ENCODE results near the gene KIAA0319L. TPM values are rescaled to one million over a fixed set of nuclear protein-coding genes. Genes with fewer than 3 reads are reported as not detected.

Gene KIAA0319L
- polyA plus RNA-seq, 1 donor from 2014 or later = 38.1 TPM

DNA sequence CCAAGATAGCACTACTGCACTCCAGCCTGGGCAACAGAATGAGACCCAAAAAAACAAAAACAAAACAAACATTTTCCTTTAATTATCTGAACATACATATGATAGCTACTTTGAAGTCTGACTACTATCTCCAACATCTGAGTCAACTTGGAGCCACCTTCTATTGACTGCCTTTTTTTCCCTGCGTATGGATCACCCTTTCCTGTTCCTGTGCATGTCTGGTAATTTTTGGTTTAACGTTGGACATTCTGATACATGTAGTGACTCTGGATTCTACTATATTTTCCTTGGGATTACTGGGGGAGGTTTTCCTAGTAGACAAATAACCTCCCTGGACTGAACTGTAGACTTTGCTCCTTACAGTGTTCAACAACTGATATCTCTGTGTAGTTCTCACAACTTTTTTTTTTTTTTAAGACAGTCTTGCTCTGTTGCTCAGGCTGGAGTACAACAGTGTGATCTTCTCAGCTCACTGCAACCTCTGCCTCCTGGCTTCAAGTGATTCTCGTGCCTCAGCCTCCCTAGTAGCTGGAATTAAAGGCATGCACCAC is 70.3 kb downstream of the KIAA0319L start:
- Histone ChIP-seq H4K20me1 (ENCODE audit: insufficient read depth) (no peaks in the 10 kb centered on the region), H3K79me2 (replicated peaks; ENCODE audit: insufficient read depth, low read length) (no peaks in the 10 kb centered on the region), H3K9me3 (ENCODE audit: low read length) (no peaks in the 10 kb centered on the region), H3K4me3 (ENCODE audit: low read length) (no peak overlapping the region), H3K4me2 (ENCODE audit: low read length) (no peak overlapping the region), H3K36me3 (ENCODE audit: insufficient read depth, low read length) (no peaks in the 10 kb centered on the region), H3K9me2 (ENCODE audit: insufficient read depth, low read length) (no peaks in the 10 kb centered on the region), H2AFZ (ENCODE audit: low read depth, low read length) (no peak overlapping the region), H3F3A (ENCODE audit: insufficient read depth, low read length, poor library complexity, severe bottlenecking) (no peaks in the 10 kb centered on the region), H3K27me3 (ENCODE audit: insufficient read depth, low read depth, low read length) (no peaks in the 10 kb centered on the region), H3K27ac (ENCODE audit: low read length) (no peak overlapping the region), H3K9ac (ENCODE audit: low read length) (no peak overlapping the region)
- TF ChIP-seq POLR2AphosphoS5 (IDR thresholded peaks at IDR 0.05) = no peak
- no peak for TF ChIP-seq RAD21 (conservative IDR thresholded peaks at IDR 0.05)
- no peak for TF ChIP-seq EP300 (conservative IDR thresholded peaks at IDR 0.05; ENCODE audit: poor library complexity, severe bottlenecking)
- TF ChIP-seq, protein P1, sequence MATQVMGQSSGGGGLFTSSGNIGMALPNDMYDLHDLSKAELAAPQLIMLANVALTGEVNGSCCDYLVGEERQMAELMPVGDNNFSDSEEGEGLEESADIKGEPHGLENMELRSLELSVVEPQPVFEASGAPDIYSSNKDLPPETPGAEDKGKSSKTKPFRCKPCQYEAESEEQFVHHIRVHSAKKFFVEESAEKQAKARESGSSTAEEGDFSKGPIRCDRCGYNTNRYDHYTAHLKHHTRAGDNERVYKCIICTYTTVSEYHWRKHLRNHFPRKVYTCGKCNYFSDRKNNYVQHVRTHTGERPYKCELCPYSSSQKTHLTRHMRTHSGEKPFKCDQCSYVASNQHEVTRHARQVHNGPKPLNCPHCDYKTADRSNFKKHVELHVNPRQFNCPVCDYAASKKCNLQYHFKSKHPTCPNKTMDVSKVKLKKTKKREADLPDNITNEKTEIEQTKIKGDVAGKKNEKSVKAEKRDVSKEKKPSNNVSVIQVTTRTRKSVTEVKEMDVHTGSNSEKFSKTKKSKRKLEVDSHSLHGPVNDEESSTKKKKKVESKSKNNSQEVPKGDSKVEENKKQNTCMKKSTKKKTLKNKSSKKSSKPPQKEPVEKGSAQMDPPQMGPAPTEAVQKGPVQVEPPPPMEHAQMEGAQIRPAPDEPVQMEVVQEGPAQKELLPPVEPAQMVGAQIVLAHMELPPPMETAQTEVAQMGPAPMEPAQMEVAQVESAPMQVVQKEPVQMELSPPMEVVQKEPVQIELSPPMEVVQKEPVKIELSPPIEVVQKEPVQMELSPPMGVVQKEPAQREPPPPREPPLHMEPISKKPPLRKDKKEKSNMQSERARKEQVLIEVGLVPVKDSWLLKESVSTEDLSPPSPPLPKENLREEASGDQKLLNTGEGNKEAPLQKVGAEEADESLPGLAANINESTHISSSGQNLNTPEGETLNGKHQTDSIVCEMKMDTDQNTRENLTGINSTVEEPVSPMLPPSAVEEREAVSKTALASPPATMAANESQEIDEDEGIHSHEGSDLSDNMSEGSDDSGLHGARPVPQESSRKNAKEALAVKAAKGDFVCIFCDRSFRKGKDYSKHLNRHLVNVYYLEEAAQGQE (IDR thresholded peaks at IDR 0.05; ENCODE audit: borderline replicate concordance) = no peak
- TF ChIP-seq EZH2 (IDR thresholded peaks at IDR 0.05; ENCODE audit: borderline replicate concordance, insufficient read depth, low read length, poor library complexity, severe bottlenecking) = no peak
- TF ChIP-seq TAF1 (IDR thresholded peaks at IDR 0.05; ENCODE audit: low read depth) = no peak
- no peak for TF ChIP-seq SMC3 (conservative IDR thresholded peaks at IDR 0.05; ENCODE audit: poor library complexity)
- TF ChIP-seq MXI1 (conservative IDR thresholded peaks at IDR 0.05; ENCODE audit: poor library complexity, severe bottlenecking) = no peak
- TF ChIP-seq, protein P2, sequence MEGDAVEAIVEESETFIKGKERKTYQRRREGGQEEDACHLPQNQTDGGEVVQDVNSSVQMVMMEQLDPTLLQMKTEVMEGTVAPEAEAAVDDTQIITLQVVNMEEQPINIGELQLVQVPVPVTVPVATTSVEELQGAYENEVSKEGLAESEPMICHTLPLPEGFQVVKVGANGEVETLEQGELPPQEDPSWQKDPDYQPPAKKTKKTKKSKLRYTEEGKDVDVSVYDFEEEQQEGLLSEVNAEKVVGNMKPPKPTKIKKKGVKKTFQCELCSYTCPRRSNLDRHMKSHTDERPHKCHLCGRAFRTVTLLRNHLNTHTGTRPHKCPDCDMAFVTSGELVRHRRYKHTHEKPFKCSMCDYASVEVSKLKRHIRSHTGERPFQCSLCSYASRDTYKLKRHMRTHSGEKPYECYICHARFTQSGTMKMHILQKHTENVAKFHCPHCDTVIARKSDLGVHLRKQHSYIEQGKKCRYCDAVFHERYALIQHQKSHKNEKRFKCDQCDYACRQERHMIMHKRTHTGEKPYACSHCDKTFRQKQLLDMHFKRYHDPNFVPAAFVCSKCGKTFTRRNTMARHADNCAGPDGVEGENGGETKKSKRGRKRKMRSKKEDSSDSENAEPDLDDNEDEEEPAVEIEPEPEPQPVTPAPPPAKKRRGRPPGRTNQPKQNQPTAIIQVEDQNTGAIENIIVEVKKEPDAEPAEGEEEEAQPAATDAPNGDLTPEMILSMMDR (IDR thresholded peaks at IDR 0.05; ENCODE audit: poor library complexity, severe bottlenecking) = no peak

DNA sequence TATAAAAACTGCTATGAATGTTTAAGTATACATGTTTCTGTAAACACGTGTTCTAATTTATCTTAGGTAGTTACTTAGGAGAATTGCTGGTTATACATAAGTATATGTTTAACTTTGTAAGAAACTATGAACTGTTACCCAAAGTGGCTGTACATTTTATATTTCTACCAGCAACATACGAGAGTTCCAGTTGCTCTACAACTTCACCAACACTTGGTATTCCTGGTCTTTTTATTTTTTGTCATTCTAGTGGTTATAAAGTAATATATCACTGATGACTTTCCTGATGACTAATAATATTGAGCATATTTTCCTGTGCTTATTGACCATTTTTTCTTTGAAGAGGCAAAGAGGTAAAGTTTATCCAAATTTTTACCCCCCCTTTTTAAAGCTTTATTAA is 76.0 kb downstream of the KIAA0319L start:
- Histone ChIP-seq H3K4me3 (ENCODE audit: low read length) (no peak overlapping the region), H4K20me1 (ENCODE audit: insufficient read depth) (no peaks in the 10 kb centered on the region), H3K9ac (ENCODE audit: low read length) (no peak overlapping the region), H3K9me2 (ENCODE audit: insufficient read depth, low read length) (no peaks in the 10 kb centered on the region), H3K4me2 (ENCODE audit: low read length) (no peak overlapping the region), H3K27me3 (ENCODE audit: insufficient read depth, low read depth, low read length) (no peaks in the 10 kb centered on the region), H3K27ac (ENCODE audit: low read length) (no peak overlapping the region), H3K79me2 (replicated peaks; ENCODE audit: insufficient read depth, low read length) (no peaks in the 10 kb centered on the region), H2AFZ (ENCODE audit: low read depth, low read length) (no peak overlapping the region), H3K9me3 (ENCODE audit: low read length) (no peaks in the 10 kb centered on the region), H3F3A (ENCODE audit: insufficient read depth, low read length, poor library complexity, severe bottlenecking) (no peaks in the 10 kb centered on the region), H3K36me3 (ENCODE audit: insufficient read depth, low read length) (no peaks in the 10 kb centered on the region)
- TF ChIP-seq, protein P2 (IDR thresholded peaks at IDR 0.05; ENCODE audit: poor library complexity, severe bottlenecking) = no peak
- TF ChIP-seq POLR2AphosphoS5 (IDR thresholded peaks at IDR 0.05) (no peak), TAF1 (IDR thresholded peaks at IDR 0.05; ENCODE audit: low read depth) (no peak), EP300 (conservative IDR thresholded peaks at IDR 0.05; ENCODE audit: poor library complexity, severe bottlenecking) (no peak), EZH2 (IDR thresholded peaks at IDR 0.05; ENCODE audit: borderline replicate concordance, insufficient read depth, low read length, poor library complexity, severe bottlenecking) (no peak), RAD21 (conservative IDR thresholded peaks at IDR 0.05) (no peak), MXI1 (conservative IDR thresholded peaks at IDR 0.05; ENCODE audit: poor library complexity, severe bottlenecking) (no peak), SMC3 (conservative IDR thresholded peaks at IDR 0.05; ENCODE audit: poor library complexity) (no peak)
- TF ChIP-seq, protein P1 (IDR thresholded peaks at IDR 0.05; ENCODE audit: borderline replicate concordance) = no peak
